Testis (tissue), 3 donors: ENCODE data around the gene C1orf116. TPM values are rescaled to one million over a fixed set of nuclear protein-coding genes. Genes with fewer than 3 reads are reported as not detected.

Experiments used
- DNase-seq: peaks from one replicate; pipeline ENCODE4 v3.0.0-alpha.2; 2019
- H3K27ac ChIP-seq, 2 donors: fragments of 200-600 bp; sonication (generic); one replicate each; pipeline ENCODE4 v1.5.1; 2019
- H3K27me3 ChIP-seq: fragments of 200-600 bp; sonication (generic); one replicate; pipeline ENCODE4 v1.5.1; 2019
- H3K36me3 ChIP-seq: fragments of 200-600 bp; sonication (generic); one replicate; pipeline ENCODE4 v1.5.1; 2017; ENCODE audit warnings: low read depth; ENCODE audit errors: missing control alignments
- H3K4me1 ChIP-seq: fragments of 200-600 bp; sonication (generic); one replicate; pipeline ENCODE4 v1.5.1; 2019
- H3K4me3 ChIP-seq, 2 donors: fragments of 200-600 bp; sonication (generic); one replicate each; pipeline ENCODE4 v1.5.1; 2017 to 2019
- H3K9me3 ChIP-seq: fragments of 200-600 bp; sonication (generic); one replicate; pipeline ENCODE4 v1.5.1; 2017
- CTCF ChIP-seq, 3 experiments: fragments of 450-650 bp in 2 of 3; fragments of 200-600 bp in 1 of 3; sonication (generic) in 1 of 3; IDR thresholded peaks; one replicate each; pipeline ENCODE4 v1.5.1; 2016 to 2019; ENCODE audit warnings: antibody characterized with exemption in 3 of 3, mild to moderate bottlenecking in 2 of 3, moderate library complexity in 1 of 3
- POLR2A ChIP-seq: fragments of 450-650 bp; IDR thresholded peaks from one replicate; pipeline ENCODE4 v1.6.1; 2017; ENCODE audit warnings: antibody characterized with exemption, mild to moderate bottlenecking, moderate library complexity
- WGBS, 2 donors: methylation state at CpG; one replicate each; pipeline ENCODE4 v1.1.5; 2018; 5-methylcytosine and 5-hydroxymethylcytosine counted together
- intact Hi-C: fragments of 100-400 bp; cut with DNase I; formaldehyde crosslinking; loops from one replicate; pipeline ENCODE4 v1.15.1; 2023; ENCODE audit warnings: low total_unique reads
- polyA plus RNA-seq: library from polyadenylated mRNA; stranded (reverse); fragments of 350-450 nt; fragmentation: Illumina TruSeq; extraction: RNeasy Lipid Tissue Mini Kit (QIAGEN cat#74804); gene quantifications from one replicate; pipeline ENCODE4 v1.2.3, GENCODE V29; 2014; ENCODE audit warnings: low read depth, low replicate concordance; ENCODE audit not compliant: insufficient read depth
- total RNA-seq, 2 donors: library from RNA; depleted of rRNA; stranded (reverse); fragments of >200 nt; gene quantifications; one replicate each; pipeline ENCODE4 v1.2.3, GENCODE V29; 2016

Gene C1orf116
- total and polyA plus RNA-seq, 3 donors from 2014 or later, result 0.31 to 0.88 (median 0.71) TPM

- DNase-seq, result no peak
- intact Hi-C loops, result no loop called here
- TF ChIP-seq CTCF (IDR thresholded peaks at IDR 0.05) (no peak), POLR2A (no peak)
- Histone ChIP-seq H3K4me1 (no peaks in the 10 kb centered on the region), H3K27me3 (no peaks in the 10 kb centered on the region), H3K4me3 (no peak overlapping the region), H3K9me3 (no peaks in the 10 kb centered on the region), H3K27ac (no peak overlapping the region), H3K36me3 (peaks cover 4% of the 10 kb centered on the region)
- WGBS, 2 donors, result 98 to 100% methylated on average over 3 to 5 of the region's 5 CpGs
Observed at GRCh38 chr1:207069858-207070506, 37.4 kb upstream of the C1orf116 start.

- no peaks in the 10 kb centered on the region for H3K9me3 ChIP-seq
- H3K4me1 ChIP-seq, result no peaks in the 10 kb centered on the region
- no peak overlapping the region for H3K27ac ChIP-seq
- no peak for DNase-seq
- intact Hi-C loops, result no loop called here
- TF ChIP-seq CTCF (IDR thresholded peaks at IDR 0.05), result no peak
- TF ChIP-seq POLR2A, result no peak
- 89% methylated on average over 3 of the region's 3 CpGs for WGBS, 2 donors
- H3K4me3 ChIP-seq, result no peak overlapping the region
- peaks cover 4% of the 10 kb centered on the region for H3K36me3 ChIP-seq
- H3K27me3 ChIP-seq, result no peaks in the 10 kb centered on the region
Observed at GRCh38 chr1:207069061-207069460, 36.5 kb upstream of the C1orf116 start.

GRCh38 chr1:207067665-207068064 lies 35.1 kb upstream of the C1orf116 start:
- H3K36me3 ChIP-seq, result peaks cover 4% of the 10 kb centered on the region
- intact Hi-C loops, result no loop called here
- H3K27me3 ChIP-seq, result no peaks in the 10 kb centered on the region
- no peaks in the 10 kb centered on the region for H3K9me3 ChIP-seq
- no peak overlapping the region for H3K27ac ChIP-seq
- H3K4me3 ChIP-seq, result no peak overlapping the region
- 94 to 97% methylated on average over 5 of the region's 5 CpGs for WGBS, 2 donors
- H3K4me1 ChIP-seq, result no peaks in the 10 kb centered on the region
- DNase-seq, result no peak
- no peak for TF ChIP-seq CTCF (IDR thresholded peaks at IDR 0.05)
- TF ChIP-seq POLR2A, result no peak

GRCh38 chr1:207067185-207067584 lies 34.6 kb upstream of the C1orf116 start:
- no peak overlapping the region for H3K27ac ChIP-seq
- no peak for TF ChIP-seq POLR2A
- no peak for TF ChIP-seq CTCF (IDR thresholded peaks at IDR 0.05)
- H3K4me3 ChIP-seq, result no peak overlapping the region
- WGBS, 2 donors, result 68% methylated on average over 3 of the region's 3 CpGs
- H3K4me1 ChIP-seq, result no peaks in the 10 kb centered on the region
- intact Hi-C loops, result no loop called here
- DNase-seq, result no peak
- no peaks in the 10 kb centered on the region for H3K9me3 ChIP-seq
- peaks cover 4% of the 10 kb centered on the region for H3K36me3 ChIP-seq
- no peaks in the 10 kb centered on the region for H3K27me3 ChIP-seq

- TF ChIP-seq CTCF (IDR thresholded peaks at IDR 0.05) (no peak), POLR2A (no peak)
- Histone ChIP-seq H3K4me1 (no peaks in the 10 kb centered on the region), H3K36me3 (peaks cover 4% of the 10 kb centered on the region), H3K27ac (no peak overlapping the region), H3K27me3 (no peaks in the 10 kb centered on the region), H3K9me3 (no peaks in the 10 kb centered on the region), H3K4me3 (no peak overlapping the region)
- WGBS, 2 donors, result 82 to 88% methylated on average over 8 of the region's 8 CpGs
- no peak for DNase-seq
- intact Hi-C loops, result no loop called here
Observed at GRCh38 chr1:207064561-207064960, 32.0 kb upstream of the C1orf116 start.
